Endometrial microvascular endothelial cells (primary cell): ENCODE data around the gene TNFRSF13B. TPM values are rescaled to one million over a fixed set of nuclear protein-coding genes. Genes with fewer than 3 reads are reported as not detected.
"Not testable (repeated sequence)": the region's sequence is repeated elsewhere in the genome, so short reads cannot be mapped to it uniquely, and the experiment has no call there.

Experiments used
- in situ Hi-C: cut with HindIII; loops from 2 replicates; pipeline ENCODE4 v1.10.0; 2017; ENCODE audit warnings: low sequenced_read_pairs, low pct_unique_long_range_greater_than_20kb; ENCODE audit errors: inconsistent ontology term
- total RNA-seq: library from RNA; depleted of rRNA; stranded (reverse); fragments of >200 nt; gene quantifications from one replicate; pipeline ENCODE4 v1.2.3, GENCODE V29; 2015; ENCODE audit errors: inconsistent ontology term

TNFRSF13B gene
- total RNA-seq, 1 donor from 2014 or later = not detected

DNA sequence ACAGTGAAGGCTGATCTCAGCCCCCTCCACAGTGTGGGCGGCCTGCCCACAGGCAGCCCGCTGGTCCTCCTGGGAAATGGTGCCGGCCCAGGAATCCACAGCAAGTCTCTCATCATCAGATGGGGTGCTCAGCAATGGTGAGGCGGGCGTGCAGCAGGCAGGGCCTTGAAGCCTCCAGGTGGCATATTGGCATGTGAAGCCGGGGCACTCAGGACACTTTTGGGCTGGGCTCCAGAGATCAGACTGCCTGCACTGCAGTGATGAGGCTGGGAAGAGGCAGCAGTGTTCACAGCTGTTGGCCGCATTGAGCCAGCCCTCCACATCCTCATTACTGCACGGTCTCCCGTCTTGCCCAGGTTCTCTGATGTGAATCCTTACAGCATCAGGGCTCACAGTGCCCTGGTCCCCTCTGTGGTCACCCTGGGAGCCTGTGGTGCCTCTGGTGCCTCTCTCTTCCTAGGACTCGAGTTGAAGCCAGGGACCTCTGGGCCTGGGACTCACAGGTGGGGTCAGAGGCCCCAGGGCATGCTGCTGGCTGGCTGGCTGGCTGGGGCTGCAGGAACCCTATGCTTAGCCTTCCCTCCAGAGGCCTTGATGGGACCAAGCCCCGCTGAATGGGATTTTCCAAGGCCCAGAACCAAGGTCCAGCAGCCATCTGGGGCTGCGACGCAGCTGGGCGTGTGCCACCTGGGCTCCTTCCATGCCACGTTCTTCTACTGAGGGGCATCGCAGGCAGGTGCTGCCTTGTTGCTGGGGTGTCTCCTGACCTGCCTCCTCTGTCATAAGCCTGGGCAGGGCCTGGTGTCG is 48.6 kb downstream of the TNFRSF13B start:
- in situ Hi-C loops = no loop called here

DNA sequence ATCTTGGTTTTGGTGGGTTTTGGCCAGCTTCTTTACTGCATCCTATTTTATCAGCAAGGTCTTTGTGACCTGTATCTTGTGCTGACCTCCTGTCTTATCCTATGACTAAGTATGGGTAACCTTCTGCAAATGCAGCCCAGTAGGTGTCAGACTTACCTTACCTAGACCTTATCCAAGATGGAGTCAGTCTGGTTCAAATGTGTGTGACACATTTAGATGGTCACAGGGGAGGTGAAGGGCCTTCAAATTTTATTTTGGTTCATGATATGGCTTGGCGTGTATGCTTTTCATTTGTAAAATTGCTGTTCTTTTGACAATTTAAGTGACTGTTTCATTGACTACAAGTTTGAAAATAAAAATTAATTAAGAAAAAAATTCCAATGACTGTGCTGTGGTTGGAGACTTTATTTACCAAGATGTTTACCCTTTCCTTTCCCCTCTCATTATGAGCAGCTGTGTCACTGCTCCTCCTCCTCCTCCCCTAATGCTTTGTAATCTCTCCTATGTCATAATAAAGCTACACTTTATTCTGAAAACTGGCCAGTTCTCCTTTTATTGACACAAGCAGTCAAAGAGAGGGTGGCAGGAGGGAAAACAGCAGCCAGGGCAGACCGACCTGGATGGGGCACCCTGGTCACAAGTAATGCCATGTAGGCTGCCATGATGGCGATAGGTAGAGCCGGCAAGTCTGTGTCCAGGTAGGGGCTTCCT is 49.4 kb downstream of the TNFRSF13B start:
- in situ Hi-C loops = no loop called here

DNA sequence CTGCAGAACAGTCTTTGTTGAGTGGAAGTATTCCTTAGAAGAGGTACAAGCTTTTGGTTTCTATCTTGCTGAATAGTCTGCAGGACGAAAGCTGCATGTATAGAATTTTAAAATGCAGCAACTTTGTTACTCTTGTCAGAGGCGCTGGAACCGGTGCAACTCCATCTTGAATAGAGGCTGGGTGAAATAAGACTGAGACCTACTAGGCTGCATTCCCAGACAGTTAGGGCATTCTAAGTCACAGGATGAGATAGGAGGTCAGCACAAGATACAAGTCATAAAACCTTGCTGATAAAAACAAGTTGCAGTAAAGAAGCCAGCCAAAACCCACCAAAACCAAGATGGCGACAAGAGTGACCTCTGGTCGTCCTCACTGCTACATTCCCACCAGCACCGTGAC is 50.5 kb downstream of the TNFRSF13B start:
- in situ Hi-C loops = not testable (repeated sequence)

DNA sequence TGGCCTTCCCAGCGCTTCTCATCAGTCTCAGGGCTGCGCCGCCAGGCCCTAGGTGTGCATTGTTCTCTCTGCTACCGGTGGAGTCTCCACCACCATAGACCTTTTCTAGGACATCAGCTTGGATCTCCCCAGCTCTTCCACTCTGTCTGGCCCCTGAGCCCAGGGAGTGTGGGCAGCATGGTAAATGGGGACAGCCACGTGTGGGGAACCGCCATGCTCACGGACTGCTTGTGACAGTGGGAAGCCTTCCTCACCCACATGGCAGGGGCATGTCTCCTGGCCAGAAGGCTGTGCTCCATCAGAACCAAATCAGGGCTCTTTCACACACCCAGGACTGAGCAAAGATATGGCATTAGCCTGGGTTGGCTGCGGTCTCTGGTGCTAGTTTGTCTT is 51.3 kb downstream of the TNFRSF13B start:
- in situ Hi-C loops = no loop called here

DNA sequence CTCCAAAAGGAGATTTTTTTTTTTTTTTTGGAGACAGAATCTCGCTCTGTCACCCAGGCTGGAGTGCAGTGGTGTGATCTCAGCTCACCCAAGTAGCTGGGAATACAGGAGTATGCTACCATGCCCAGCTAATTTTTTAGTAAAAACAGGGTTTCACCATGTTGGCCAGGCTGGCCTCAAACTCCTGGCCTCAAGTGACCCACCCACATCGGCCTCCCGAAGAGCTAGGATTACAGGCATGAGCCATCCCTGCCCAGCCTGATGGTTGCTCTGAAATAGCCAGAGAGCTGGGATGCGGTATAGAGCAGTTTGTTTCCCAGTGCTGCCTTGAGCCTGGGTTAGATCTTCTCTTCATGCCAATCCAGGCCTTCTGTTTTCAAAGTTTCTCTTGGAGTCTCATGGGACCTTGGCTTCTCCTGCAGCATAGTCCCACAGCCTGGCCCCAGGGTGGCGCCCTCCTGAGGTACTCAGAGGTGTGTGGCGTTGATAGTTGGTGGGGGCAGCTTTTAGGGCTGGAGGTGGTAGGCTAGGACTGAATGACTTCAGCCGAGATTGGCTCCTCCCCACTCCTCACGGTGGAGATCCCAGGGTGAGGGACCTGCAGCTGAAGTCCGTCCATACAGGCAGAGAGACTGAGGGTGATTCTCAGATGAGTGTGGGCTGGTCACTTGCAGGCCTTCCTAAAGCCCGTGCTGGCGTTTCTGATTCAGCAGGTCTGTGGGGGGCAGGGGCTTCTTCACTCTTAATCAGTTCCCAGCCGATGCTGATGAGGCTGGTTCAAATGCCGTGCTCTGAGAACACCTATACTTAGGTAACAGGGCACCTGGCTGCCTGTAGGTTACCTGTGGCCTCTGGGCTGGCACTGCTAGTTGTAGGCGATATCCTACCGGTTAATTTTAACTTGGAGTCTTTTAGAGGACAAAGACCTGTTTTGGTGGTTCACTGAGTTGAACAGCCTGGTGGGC is 52.0 kb downstream of the TNFRSF13B start:
- in situ Hi-C loops = no loop called here

DNA sequence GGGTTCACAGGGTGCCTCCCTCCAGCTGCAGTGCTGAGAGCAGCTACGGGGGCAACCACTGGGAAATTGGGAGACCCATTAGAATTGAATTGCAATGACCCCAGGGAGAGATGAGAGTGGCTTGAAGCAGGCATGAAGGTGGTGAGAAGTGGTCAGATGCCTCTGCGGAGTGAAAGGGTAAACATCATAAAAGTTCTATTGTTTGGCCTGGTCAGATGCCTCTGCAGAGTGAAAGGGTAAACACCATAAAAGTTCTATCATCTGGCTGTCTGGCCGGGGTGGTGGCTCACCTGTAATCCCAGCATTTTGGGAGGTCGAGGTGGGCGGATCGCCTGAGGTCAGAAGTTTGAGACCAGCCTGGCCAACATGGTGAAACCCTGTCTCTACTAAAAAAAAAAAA is 53.5 kb downstream of the TNFRSF13B start:
- in situ Hi-C loops = no loop called here

DNA sequence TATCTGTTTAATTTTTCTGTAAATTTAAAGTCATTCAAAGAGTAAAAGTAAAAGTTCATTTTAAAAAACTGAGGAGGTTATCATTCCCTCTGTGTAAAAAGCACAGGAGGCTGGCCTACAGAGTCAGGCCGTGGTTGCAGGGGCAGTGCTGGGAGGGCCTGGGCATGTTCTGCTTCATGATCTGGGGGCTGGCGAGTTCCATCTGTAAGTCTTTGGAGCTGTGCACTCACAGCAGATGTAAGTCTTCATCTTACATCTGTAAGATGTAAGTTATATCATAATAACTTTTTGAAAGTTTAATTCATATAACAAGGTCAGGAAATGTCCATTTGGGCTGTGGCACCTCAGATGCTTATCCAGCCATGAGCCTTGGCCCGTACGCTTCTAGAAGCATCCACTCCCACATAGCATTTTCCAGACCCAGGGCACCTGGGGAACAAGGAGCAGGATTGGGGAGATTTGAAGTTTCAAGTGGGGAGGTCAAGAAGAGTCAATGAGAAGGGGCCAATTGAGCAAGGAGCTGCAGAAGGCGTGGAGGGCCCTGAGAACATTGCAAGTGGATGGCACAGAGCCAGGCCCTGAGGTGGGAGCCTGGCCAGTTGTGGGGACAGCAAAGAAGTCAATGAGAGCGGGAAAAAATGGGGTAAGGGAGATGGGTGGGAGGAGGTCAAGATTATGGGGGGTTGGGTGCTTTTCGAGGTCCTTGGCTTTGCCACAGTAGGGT is 54.1 kb downstream of the TNFRSF13B start:
- in situ Hi-C loops = no loop called here

DNA sequence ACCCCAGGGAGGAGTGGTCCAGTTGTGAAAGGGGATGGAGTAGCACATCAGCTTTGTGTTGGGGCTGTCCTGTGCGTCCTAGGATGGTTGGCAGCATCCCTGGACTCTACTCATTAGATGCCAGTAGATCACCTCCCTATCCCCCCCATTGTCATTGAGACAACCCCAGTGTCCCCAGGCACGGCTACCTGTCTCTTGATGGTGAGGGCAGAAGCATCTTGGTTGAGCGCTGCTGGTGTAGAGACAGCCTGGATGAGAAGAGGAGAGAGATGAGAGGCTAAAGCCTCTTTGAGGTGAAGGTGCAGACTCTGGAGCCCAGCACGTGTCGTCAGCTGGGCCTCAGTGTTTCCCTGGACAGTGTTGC is 55.4 kb downstream of the TNFRSF13B start:
- in situ Hi-C loops = no loop called here

DNA sequence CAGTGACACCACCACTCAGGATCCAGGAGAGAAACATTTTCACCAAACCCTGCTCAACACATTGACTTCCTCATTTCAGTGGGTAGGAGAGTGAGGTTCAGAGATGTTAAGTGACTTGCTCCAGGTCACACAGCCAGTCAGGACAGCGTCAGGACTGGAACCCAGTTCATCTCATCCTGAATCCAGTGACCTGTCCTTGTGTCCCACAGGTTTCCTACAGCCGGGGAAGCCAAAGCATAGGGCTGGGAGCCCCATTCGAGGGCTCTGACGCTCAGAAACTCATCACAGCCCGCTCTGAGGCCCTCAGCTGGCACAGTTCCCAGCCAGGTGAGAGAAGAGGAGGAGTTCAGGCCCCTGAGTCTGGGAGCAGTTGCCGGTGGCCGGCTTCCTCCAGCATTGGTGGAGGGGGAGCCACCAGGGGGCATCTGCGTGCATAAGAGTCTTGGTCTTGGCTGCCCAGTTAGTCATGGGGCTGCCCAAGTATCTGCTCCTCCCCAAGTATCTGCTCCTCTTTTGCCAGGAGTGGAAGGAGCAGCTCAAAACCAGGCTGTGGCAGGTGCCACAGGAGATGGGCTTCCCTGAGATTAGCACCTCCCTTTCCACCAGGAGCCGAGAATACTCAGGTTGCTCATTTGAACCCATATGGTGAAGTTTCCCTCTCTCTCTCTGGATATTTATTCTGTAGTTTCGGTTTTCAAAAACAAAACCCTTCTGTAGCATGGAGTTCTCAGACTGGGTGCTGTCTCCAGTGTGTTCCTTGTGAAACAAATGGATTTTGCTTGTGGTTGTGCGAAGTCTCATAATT is 56.0 kb downstream of the TNFRSF13B start:
- in situ Hi-C loops = no loop called here

DNA sequence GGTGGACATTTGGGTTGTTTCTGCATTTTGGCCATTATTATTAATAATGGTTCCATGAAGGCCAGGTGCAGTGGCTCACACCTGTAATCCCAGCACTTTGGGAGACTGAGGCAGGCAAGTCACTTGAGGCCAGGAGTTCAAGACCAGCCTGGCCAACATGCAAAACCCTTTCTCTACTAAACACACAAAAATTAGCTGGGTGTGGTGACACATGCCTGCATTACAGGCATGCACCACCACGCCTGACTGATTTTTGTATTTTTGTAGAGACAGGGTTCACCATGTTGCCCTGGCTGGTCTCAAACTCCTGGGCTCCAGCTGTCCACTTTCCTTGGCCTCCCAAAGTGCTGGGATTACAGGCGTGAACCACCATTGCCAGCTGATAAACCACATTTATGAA is 58.5 kb downstream of the TNFRSF13B start:
- in situ Hi-C loops = no loop called here

DNA sequence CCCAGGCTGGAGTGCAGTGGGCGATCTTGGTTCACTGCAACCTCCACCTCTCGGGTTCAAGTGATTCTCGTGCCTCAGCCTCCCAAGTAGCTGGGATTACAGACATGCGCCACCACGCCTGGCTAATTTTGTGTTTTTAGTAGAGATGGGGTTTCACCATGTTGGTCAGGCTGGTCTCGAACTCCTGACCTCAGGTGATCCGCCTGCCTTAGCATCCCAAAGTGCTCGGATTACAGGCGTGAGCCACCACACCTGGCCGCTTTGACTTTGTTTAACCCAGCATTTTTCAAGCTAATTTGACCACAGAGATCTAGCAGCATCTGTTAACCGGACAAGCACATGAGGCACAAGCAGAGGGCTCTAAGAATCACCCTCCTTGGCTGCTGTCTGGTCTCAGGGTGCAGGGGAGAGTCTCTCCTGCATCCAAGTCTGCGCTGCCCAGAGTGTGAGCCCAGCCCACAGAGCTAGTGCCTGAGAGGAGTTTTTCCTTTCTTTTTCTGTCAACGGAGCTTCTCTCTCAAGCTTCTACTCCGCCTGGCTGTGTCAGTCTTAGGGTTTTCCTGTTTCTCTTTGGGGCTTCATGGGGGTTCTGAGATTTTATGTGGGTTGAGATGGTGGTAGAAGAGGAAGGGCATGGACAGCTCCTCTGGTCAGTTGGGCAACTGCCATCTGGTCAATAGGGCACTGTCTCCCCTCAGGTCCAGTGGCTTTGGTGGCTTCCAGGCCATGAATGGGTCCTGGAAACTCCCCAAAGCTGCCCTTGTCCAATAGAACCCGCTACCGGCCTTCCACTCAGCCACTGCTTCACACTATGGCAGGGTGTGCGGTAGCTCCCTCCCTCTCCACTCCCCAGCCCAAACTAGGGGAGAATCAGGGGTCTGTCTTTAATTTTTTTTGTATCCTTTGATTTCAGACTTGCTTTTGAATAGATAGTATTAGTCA is 59.6 kb downstream of the TNFRSF13B start:
- in situ Hi-C loops = no loop called here

DNA sequence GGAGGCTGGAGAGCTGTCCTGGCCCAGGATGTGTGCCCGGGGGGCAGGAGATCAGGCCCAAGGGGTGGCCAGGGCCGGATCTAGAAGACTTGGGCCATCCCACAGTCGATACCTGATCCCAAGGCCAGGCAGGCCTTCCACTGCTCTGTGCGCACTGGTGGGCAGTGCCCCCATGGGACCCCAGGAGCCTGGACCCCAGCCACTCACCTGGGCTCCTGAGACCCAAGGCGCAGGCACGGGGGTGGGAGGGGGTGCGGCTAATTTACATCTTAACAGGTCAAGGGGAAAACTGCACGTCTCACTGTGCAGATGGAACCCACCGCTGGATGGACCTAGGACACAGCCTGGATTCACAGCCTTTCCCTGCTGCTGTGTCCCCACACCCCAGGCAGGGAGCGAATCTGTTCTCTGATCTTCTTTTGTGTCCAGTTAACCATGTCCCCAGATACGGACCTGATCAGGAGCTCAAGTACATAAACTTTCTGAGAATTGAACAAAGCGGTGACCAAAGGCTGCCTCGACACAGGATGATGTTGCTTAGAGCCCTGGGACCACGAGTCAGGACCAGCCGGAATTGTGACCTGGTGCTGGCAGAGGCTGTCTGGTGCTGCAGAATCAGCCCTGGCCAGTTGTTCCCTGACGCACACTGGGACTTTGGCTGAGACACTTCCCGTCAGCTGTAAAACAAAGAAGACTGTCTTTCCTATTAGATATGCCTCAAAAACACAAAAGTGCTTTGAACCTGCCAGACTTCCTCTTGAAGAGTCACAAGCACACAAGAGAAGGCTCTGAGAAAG is 60.6 kb downstream of the TNFRSF13B start:
- in situ Hi-C loops = no loop called here

DNA sequence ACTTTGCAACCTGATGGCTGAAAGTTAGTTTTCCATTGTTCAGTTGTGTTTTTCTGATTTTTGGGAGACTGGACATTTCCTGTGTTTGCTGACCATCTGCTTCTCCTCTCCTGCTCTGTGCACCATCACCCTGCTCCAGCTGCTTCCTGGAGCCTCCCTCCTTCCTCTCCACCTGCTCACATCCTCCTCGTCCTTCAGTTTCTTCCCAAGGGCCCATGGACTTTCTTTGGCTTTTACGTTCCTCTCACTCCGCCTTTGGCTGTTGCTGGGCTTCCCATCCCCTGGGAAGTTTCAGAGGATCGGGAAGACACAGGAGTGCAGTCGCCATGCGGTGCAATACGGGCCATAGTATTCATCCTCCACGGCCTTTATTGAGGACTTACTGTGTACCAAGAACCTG is 61.6 kb downstream of the TNFRSF13B start:
- in situ Hi-C loops = no loop called here

DNA sequence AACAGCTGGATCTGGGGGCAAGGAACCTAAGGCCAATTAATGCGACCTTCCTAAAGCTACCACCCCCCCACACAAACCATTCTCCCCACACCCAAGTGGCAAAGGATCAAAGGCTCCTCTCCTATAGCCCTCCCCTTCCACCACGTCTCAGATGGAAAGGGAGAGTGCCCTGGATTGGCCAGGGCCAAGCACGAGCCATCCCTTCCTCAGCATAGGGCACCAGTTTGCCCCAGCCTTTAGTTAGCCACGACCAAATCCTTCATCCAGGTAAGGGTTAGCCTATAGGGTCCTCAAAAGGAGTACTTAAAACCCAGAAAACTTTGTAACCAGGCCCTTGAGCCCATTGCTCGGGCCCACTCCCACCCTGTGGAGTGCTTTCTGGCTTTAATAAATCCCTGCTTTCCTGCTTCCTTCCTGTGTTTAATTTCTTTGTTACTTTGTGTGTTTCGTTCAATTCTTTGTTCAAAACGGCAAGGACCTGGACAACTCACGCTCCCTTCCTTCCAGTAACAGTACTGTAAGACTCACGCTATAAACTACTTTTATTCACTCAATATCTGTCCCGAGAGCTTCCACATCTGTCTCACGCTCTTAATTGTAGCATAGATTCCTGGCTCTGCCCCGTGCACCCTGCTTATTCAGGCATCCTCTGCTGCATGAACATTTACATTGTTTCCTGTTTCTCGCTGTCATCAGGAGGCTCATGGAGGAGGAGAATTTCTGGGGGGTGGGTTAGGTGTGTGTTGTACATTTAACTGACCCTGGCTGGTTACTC is 62.3 kb downstream of the TNFRSF13B start:
- in situ Hi-C loops = no loop called here

DNA sequence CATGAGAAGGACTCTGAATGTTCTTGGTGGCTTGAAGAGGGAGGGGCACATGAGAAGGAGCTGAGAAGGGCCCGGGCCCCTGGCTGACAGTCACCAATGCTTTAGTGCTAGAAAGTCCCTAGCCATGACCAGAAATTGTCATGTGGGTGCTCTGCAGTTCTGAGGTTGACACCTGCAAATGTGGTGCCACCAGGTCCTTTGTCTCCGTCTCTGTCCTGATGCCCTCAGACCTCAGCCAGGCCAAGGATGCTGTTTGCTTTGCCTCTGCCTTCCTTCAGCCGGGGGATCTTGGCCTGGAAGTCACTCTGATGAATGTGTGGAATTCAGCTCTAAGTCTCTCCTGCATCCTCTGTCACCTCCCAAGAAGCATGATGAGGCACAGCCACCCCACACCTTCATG is 63.6 kb downstream of the TNFRSF13B start:
- in situ Hi-C loops = no loop called here

DNA sequence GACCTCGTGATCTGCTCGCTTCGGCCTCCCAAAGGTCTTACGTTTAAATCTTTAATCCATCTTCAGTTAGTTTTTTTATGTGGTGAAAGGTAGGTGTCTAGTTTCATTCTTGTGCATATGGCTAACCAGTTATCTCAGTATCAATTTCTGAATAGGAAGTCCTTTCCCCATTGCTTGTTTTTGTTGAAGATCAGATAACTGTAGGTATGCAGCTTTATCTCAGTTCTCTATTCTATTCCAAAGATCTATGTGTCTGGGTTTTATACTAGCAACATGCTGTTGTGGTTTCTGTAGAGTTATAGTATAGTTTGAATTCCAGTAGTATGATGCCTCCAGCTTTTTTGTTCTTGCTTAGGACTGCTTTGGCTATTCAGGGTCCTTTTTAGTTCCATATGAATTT is 65.2 kb downstream of the TNFRSF13B start:
- in situ Hi-C loops = no loop called here
